PFSK-1 (cell line): ENCODE data around the gene APLN.

ENCODE experiments used
- SIN3A ChIP-seq: IDR thresholded peaks from 2 replicates; pipeline ENCODE4 v1.6.1; 2012; ENCODE audit warnings: mild to moderate bottlenecking, low read length, moderate library complexity, borderline replicate concordance; ENCODE audit not compliant: insufficient read depth
- TAF1 ChIP-seq: IDR thresholded peaks from 2 replicates; pipeline ENCODE4 v1.6.1; 2012; ENCODE audit warnings: low read length, control low read depth, borderline replicate concordance; ENCODE audit not compliant: insufficient read depth

- no peak for TF ChIP-seq TAF1
- TF ChIP-seq SIN3A = no peak
Observed at GRCh38 chrX:129612396-129612795, 42.4 kb downstream of the APLN start.
